ENCODE measurements around the gene CREB3L1. TPM values are rescaled to one million over a fixed set of nuclear protein-coding genes. Genes with fewer than 3 reads are reported as not detected.

CREB3L1 gene
- total and polyA plus RNA-seq, 2 experiments from 2014 or later: 8.5 to 10.4 TPM

GRCh38 chr11:46286789-46287188 lies 9.3 kb downstream of the CREB3L1 start (continued):
- no peak for TF ChIP-seq NANOG (IDR thresholded peaks at IDR 0.05; ENCODE audit: borderline replicate concordance)
- no peak for TF ChIP-seq ETS1 (IDR thresholded peaks at IDR 0.05)

GRCh38 chr11:46288451-46288850 lies 11.0 kb downstream of the CREB3L1 start:
- Histone ChIP-seq H4K20me1 (replicated peaks; ENCODE audit: insufficient read depth) (no peaks in the 10 kb centered on the region), H3K27ac (ENCODE audit: low read depth) (no peak overlapping the region), H2AFZ (no peak overlapping the region)
- TF ChIP-seq REST (IDR thresholded peaks at IDR 0.05; ENCODE audit: unreplicated experiment) (no peak), POLR2AphosphoS5 (IDR thresholded peaks at IDR 0.05; ENCODE audit: low read depth) (no peak), ZNF331 (CRISPR knock-in tag; IDR thresholded peaks at IDR 0.05; ENCODE audit: low read depth) (no peak), EZH2phosphoT487 (IDR thresholded peaks at IDR 0.05; ENCODE audit: unreplicated experiment) (no peak), NANOG (IDR thresholded peaks at IDR 0.05; ENCODE audit: borderline replicate concordance) (no peak), ZNF114 (CRISPR knock-in tag; IDR thresholded peaks at IDR 0.05) (no peak), ZNF462 (CRISPR knock-in tag; IDR thresholded peaks at IDR 0.05) (no peak), JUNB (IDR thresholded peaks at IDR 0.05; ENCODE audit: unreplicated experiment) (no peak), CREB1 (CRISPR knock-in tag; IDR thresholded peaks at IDR 0.05; ENCODE audit: low read depth) (no peak), ETS1 (IDR thresholded peaks at IDR 0.05) (no peak), STAT1 (IDR thresholded peaks at IDR 0.05; ENCODE audit: unreplicated experiment) (no peak), EZH2 (IDR thresholded peaks at IDR 0.05; ENCODE audit: low read depth, unreplicated experiment) (no peak)

More at GRCh38 chr11:46288451-46288850, 11.0 kb downstream of the CREB3L1 start:
- no peak for ATAC-seq
- Mint-ChIP-seq H3K27ac (no peak overlapping the region), H3K4me3 (no peak overlapping the region), H3K27me3 (ENCODE audit: insufficient read depth, low read depth, poor library complexity) (peaks cover 23% of the 10 kb centered on the region), H3K4me1 (peaks cover 41% of the 10 kb centered on the region), H3K9me3 (no peaks in the 10 kb centered on the region), H3K36me3 (ENCODE audit: low read depth) (no peaks in the 10 kb centered on the region; the same call in 2 of the 3 replicates)
- no peak for DNase-seq (ENCODE audit: low spot score)
- peaks cover 4% of the 10 kb centered on the region; the same call in 1 of the 2 replicates for H3K9me2 ChIP-seq (ENCODE audit: insufficient read depth)
- H3K79me2 ChIP-seq (replicated peaks; ENCODE audit: insufficient read depth): no peaks in the 10 kb centered on the region
- no peak overlapping the region for H3K4me3 ChIP-seq
- H3K36me3 ChIP-seq (ENCODE audit: insufficient read depth): no peaks in the 10 kb centered on the region
- H3F3A ChIP-seq (replicated peaks; ENCODE audit: low read depth): peaks cover 6% of the 10 kb centered on the region; the same call in 1 of the 2 replicates
- peaks cover 42% of the 10 kb centered on the region for H3K4me1 ChIP-seq (ENCODE audit: insufficient read depth)
- H3K27me3 ChIP-seq (ENCODE audit: insufficient read depth): no peaks in the 10 kb centered on the region
- no peak overlapping the region for H3K4me2 ChIP-seq

Measured in GM23338 (cell line).